ENCODE measurements around the gene CFAP97D2. TPM values are rescaled to one million over a fixed set of nuclear protein-coding genes. Genes with fewer than 3 reads are reported as not detected.

CFAP97D2 gene
- total and polyA plus RNA-seq, 12 donors, result not detected

GRCh38 chr13:114264886-114265611, 86.0 kb downstream of the CFAP97D2 start:
- intact Hi-C loops (cut with DNase I), result no loop called here
- Histone ChIP-seq H3K9me3 (no peaks in the 10 kb centered on the region), H3K4me1 (peaks cover 0 to 17% (median 6%) of the 10 kb centered on the region in 9 donors), H3K36me3 (peaks cover 0 to 100% (median 87%) of the 10 kb centered on the region in 9 donors), H3K27me3 (no peaks in the 10 kb centered on the region), H3K4me3 (no peak overlapping the region), H3K27ac (no peak overlapping the region)
- no peak for ATAC-seq
- no peak for DNase-seq
- WGBS, 2 donors, result 92 to 94% methylated on average over 8 of the region's 8 CpGs
- TF ChIP-seq, protein P1, sequence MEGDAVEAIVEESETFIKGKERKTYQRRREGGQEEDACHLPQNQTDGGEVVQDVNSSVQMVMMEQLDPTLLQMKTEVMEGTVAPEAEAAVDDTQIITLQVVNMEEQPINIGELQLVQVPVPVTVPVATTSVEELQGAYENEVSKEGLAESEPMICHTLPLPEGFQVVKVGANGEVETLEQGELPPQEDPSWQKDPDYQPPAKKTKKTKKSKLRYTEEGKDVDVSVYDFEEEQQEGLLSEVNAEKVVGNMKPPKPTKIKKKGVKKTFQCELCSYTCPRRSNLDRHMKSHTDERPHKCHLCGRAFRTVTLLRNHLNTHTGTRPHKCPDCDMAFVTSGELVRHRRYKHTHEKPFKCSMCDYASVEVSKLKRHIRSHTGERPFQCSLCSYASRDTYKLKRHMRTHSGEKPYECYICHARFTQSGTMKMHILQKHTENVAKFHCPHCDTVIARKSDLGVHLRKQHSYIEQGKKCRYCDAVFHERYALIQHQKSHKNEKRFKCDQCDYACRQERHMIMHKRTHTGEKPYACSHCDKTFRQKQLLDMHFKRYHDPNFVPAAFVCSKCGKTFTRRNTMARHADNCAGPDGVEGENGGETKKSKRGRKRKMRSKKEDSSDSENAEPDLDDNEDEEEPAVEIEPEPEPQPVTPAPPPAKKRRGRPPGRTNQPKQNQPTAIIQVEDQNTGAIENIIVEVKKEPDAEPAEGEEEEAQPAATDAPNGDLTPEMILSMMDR (IDR thresholded peaks at IDR 0.05), result no peak

GRCh38 chr13:114266241-114266640, 87.2 kb downstream of the CFAP97D2 start:
- TF ChIP-seq, protein P1 (IDR thresholded peaks at IDR 0.05), result no peak
- DNase-seq (no peak), ATAC-seq (no peak)
- H3K36me3 ChIP-seq, result peaks cover 0 to 99% (median 78%) of the 10 kb centered on the region in 9 donors
- WGBS, 2 donors, result 95 to 97% methylated on average over 5 of the region's 5 CpGs
- no peak overlapping the region for H3K4me3 ChIP-seq
- H3K27ac ChIP-seq, result no peak overlapping the region
- H3K27me3 ChIP-seq, result no peaks in the 10 kb centered on the region
- H3K4me1 ChIP-seq, result peaks cover 0 to 13% (median 4%) of the 10 kb centered on the region in 9 donors
- no peaks in the 10 kb centered on the region for H3K9me3 ChIP-seq
- intact Hi-C loops (cut with DNase I), result no loop called here

- Histone ChIP-seq H3K4me1 (no peaks in the 10 kb centered on the region), H3K4me3 (peak overlapping the region in 1 of 10 donors; percentile 1), H3K27me3 (no peaks in the 10 kb centered on the region), H3K36me3 (peaks cover 0 to 99% (median 68%) of the 10 kb centered on the region in 9 donors), H3K27ac (peak overlapping the region in 1 of 10 donors; percentile 20), H3K9me3 (no peaks in the 10 kb centered on the region)
- TF ChIP-seq, protein P1 (IDR thresholded peaks at IDR 0.05), result no peak
- DNase-seq (no peak), ATAC-seq (no peak)
- intact Hi-C loops (cut with DNase I), result no loop called here
- 97 to 98% methylated on average over 6 of the region's 6 CpGs for WGBS, 2 donors
Observed at GRCh38 chr13:114268344-114269280, 89.6 kb downstream of the CFAP97D2 start.

DNA sequence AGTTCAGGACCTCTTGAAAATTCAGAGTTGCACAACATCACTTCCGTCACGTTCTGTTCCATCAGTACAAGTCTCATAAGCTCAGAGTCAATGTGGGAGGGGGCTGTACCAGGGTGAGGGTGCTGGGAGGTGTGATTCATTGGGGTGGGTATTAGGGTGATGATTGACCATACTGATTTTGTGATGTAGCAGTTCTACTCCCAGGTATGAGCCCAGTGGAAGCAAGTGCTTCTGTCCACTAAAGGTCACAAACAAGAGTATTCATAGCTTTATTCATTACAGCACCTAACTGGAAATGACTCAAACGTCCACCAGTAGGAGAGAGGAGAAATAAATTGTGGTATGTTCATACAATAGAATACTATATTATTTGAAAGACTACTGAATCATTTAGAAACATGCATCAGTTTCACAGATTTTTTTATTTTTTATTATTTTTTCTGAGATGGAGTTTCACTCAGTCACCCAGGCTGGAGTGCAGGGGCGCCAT, 90.3 kb downstream of the CFAP97D2 start:
- TF ChIP-seq, protein P1 (IDR thresholded peaks at IDR 0.05), result no peak
- H3K36me3 ChIP-seq, result peaks cover 0 to 99% (median 63%) of the 10 kb centered on the region in 9 donors
- H3K4me1 ChIP-seq, result no peaks in the 10 kb centered on the region
- H3K27ac ChIP-seq, result no peak overlapping the region
- DNase-seq (no peak), ATAC-seq (no peak)
- intact Hi-C loops (cut with DNase I), result no loop called here
- H3K9me3 ChIP-seq, result no peaks in the 10 kb centered on the region
- no peaks in the 10 kb centered on the region for H3K27me3 ChIP-seq
- WGBS, 2 donors, result 91 to 94% methylated on average over 4 of the region's 4 CpGs
- H3K4me3 ChIP-seq, result no peak overlapping the region
